GM19372 (cell line): Measurements from ENCODE around the gene PROM1.

ENCODE experiments used
- ATAC-seq: cut with Tn5 transposase; IDR thresholded peaks from one replicate; pipeline ENCODE4 v1.9.1; 2021; ENCODE audit warnings: mild to moderate bottlenecking, low read depth, moderate library complexity; ENCODE audit not compliant: unreplicated experiment

PROM1 gene

DNA sequence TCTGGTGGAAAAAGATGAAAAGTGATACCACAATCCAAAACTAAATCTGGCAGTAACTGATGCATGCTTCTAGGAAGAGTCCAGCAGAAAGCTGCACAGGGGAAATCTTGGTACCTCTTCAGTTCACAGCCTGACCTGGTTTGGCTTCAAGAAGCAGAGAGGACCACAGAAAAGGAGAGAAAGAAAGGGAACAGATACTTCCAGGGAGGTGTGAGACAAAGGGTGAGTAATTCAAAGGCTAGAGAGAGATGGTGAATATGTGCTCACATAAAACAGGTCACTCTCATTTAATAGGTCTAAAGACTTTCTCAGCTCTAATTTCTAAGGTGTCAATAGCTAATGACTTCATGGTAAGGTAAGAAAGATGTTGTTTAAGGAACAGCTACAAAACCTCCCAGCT is 132.0 kb downstream of the PROM1 start:
- ATAC-seq, result no peak

DNA sequence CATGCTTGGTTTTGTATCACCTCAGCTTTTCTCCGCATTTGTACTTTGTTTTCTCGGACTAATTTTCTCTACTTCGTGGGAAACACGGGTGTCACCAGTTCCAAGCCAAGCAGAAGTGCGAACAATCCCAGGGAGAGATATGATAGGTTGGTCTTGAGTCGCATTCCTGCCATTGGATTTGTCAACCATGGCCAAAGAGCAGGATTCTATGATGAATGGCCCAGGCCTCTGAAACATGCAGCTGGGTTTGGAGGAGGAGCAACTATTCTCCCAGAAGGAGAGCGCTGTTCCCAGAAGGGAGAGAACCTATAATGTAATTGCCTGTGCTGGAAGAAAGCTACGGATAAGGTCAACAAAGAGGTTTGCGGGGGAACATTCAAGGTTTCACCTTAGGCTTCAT is 135.0 kb downstream of the PROM1 start:
- ATAC-seq, result no peak

DNA sequence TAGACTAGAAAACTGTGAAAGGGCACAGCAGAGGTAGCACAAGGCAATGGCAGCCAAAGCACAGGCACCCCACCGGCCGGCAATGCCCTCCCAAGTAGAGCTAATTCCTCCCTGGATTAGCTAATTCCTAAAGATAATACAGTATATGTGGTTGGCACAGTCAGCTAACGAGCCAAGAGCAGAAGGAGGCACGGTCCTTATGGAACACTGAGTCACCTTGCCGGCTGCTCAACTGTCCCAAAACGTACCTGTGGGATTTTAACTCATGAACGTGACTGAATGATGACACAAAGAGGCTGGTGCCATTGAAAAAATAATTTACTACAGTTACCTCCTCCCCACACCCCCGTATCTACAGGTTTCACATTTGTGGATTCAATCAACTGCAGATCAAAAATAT is 136.1 kb downstream of the PROM1 start:
- ATAC-seq, result no peak

DNA sequence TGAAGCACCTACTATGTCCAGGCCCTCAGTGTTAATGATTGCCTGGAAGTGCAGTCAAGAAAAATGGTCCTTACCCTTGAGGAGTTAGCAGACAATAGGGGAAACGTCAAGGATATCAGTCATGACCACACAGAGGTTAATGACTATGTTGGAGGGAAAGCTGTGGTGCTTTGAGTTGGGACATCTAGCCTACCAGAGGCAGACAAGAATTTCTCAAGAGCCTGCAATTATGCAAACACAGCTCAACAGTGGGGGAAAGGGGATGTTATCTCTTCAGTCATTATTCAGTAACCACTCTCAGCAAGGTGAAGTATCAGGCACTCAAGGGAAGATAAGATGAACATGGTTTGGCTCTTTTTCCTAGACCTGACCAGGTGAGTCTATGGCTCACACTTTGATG is 138.3 kb downstream of the PROM1 start:
- no peak for ATAC-seq

DNA sequence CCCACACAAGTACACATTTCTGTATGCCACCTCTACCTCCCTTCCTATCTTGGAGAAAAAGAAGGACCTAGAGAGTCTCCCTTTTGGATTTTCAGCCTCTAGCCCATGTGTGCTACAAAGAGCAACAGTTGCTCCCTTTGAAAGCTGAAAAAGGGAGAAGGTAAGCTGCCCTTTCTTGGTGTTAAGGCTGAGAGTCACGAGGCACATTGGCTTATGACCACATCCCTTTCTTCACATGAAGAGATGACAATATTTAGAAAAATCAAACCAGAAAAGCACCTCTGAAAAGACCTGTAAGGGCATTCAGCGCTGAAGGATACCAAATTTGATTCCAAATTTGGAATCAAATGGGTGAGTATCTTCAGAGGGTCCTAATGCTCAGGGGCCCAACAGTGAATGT is 138.9 kb downstream of the PROM1 start:
- ATAC-seq, result no peak

DNA sequence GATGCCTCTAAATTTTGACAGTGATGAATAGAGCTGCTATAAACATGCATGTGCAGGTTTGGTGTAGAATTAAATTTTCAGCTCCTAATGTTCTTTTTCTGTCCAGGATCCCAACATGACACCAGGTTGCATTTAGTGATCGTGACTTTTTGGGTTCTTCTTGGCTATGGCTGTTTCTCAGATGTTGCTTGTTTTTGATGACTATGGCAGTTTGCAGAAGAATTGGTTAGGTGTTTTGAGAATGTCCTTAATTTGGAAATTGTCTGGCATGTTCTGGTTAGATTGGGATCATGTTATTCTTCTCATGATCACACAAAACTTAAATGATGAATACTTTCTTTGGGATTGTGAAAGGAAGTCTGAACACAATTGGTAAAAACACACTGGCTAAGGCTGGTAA is 141.5 kb downstream of the PROM1 start:
- no peak for ATAC-seq

DNA sequence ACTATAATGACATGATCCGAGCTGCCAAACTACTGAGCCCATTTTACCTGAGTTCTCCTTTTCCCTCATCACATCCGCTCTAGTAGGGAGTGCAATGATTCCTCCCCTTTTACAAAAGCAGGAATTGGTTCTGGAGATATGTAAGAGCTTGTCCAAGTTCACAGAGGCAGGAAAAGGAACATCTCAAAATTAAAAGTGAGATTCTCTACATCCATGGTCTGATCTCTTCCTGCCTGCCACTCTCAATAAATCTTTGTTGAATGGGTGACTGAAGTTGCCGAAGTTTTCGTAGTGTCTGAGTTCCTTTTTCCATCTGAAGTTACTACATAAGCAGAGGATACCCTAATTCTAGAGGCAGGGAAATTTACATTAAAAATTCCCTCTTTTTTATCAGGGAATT is 145.2 kb downstream of the PROM1 start, which contains the start of gene FGFBP1:
Gene FGFBP1 (minus strand): TSS at position 101 of the 400 bp plus-strand sequence. CDS start 2,108 bp downstream, outside the sequence.
- ATAC-seq, result no peak

DNA sequence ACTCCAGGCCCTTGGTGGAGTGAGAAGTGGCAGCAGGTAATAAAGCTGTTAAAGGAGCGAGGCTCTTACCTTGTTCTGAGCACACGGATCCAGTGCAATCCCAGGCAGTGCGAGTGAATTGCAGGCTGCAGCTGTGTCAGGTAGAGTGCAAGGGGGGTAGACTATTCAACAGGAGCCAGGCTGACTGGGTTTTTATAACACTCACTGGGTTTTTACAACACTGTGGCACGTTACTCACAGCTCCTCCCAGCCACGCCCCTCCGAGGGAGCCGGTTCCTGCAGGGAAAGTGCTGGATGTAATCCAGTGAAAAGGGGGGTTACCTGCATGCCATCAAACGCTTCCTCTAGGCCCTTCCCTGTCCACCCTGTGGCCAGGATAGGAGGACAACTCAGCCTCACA is 145.6 kb downstream of the PROM1 start:
- ATAC-seq, result no peak

DNA sequence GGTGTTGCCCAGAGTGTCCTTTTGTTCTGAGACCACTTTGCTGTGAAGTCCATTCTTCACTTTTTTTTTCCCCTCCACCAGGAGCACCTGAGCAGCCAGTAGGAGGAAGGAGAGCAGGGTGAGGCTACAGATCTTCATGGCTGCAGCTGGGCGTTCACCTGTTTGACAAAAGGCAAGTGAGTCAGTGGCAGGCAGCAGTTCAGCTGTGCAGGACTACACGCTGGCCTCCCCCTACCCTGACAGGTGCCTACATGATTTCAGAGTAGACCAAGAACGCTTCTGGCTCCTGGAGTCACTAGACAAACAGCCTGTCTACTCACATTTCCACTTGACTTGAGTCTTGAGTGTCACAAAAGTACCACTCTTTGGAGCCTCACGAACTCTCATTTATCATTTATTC is 147.3 kb downstream of the PROM1 start:
- no peak for ATAC-seq

DNA sequence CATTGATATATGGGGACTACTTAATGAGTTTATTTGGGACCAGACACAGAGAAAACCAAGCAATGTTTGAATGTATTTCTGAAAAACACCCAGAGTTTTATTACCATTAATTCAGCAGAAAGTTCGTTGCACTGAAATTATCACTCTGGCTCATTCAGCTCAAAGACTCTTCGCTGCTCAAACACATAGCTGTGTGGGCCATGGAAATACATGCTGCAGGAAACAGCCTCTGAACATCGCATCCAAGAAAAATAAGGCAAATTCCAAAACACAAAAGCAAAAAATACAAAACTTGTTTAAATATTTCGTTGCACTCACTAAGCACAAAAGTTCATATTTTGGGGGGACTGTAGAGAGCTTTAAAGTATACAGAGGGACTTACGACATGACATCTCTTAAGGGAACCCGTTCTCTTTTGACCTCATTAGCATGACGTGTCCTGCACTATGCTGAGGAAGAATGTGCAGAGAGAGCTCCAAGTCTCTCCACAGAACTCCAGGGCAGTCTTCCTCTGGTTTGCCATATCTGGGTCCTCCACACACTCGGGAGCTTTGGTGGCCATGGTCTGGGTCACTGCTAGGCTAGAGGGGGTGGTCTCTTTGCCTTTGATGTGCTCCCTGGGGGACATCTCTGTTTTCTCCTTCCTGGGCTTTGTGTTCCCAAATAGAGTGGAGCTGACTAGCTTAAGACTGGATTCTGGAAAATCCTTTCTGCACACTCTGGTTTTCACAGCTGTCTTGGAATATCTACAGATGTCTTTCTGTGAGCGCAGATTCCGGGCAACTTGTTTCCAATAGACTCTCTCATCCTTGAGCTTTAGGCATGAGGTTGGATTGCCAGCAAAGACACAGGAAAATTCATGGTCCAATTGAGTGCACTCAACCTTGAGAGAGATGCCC is 148.1 kb downstream of the PROM1 start:
- no peak for ATAC-seq

DNA sequence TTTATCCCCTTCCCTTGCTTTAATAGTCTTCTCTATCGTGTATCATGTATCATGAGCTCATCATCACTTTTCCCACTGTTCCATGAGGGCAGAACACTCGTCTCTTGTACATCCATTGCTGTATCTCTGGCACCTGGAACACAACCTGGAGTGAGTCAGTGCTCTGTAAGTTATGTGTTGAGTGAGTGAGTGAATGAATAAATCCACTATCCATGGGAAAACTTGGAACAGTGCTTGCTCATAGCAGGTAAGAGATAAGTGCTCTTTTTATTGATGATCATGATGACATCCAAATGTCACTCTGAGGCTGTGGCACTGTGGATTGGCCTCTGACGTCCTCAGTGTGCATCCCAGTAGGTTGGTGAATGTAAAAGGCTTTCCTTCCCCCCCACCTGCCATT is 149.6 kb downstream of the PROM1 start:
- ATAC-seq, result no peak

DNA sequence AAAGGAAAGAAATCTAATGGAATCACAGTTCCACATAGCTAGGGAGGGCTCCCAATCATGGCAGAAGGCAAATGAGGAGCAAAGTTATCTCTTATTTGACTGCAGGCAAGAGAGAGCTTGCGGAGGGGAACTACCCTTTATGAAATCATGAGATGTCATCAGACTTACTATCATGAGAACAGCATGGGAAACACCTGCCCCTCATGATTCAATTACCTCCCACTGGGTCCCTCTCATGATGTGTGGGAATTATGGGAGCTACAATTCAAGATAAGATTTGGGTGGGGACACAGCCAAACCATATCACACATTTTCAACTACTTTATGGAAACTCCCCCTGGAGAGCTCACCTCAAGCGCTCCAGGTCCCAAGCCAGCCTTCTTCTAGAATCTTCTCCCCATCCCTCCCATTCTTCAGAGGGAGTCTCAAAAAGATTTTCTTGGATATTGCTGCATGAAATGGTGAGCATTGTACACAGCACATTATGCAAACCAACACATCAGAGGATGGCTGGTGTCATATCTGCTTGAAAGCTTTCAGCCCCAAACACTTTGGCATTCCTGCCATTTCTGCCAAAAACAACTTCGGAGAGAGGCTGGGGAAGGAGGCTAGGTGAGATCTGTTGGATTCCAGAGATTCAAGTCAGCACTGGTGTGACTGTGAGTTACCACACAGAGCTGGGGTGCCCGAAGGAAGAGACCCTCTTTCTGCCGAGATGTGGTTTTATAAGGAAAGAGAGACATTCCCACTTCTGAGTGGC is 152.2 kb downstream of the PROM1 start:
- ATAC-seq, result no peak

DNA sequence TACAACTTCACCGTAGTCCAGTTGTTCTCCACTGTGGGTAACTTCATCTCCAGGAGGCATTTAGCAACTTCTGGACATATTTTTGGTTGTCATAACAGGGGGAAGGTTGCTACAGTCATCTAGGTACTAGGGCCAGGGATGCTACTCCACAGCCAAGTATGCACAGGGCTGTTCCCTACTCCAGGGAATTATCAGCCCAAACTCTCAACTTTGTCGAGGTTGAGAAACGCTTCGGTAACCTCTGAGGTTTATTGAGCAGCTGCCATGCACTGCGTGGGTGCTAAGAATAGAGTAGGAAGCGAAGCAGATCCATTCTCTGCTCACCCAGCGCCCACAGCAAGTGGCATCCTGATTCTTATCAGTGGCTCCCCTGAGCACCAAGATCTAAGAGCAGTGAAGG is 153.5 kb downstream of the PROM1 start:
- no peak for ATAC-seq

DNA sequence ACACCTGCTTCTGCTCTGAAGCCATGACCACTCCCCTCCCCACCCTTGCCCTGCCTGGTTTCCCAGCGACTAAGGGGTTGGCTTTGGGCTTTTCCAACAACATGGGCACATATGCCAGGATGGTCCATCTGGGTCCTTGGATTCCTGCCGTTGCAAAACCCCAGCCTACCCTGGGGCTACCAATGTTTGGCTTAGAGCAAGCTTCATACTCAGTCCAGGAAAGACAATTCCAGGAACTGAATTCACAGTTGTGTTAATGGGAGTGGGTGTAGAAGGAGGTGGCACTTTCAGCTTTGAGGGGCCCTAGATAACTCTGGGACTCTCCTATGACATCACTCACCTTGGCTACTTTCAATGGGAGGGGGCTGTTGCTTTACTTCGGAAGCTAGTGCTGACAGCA is 154.3 kb downstream of the PROM1 start:
- no peak for ATAC-seq

DNA sequence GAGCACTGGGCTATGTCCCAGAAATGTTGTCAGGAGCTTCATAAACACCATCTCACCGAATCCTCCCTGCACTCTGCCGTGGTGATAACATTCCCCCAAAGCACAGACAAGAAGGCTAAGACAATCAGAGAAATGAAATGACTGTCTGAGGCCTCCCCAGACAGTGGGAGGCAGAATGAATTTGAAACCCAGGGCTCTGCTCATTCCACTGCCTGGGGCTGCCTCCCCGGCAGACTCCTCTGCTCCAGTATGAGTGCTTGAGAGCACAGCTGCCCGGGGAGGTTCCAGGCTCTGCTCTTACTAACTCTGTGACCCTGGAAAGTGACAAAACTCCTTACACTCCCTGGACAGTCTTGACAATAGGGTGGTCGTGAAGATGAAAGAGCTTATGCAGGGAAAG is 154.9 kb downstream of the PROM1 start:
- ATAC-seq, result no peak

DNA sequence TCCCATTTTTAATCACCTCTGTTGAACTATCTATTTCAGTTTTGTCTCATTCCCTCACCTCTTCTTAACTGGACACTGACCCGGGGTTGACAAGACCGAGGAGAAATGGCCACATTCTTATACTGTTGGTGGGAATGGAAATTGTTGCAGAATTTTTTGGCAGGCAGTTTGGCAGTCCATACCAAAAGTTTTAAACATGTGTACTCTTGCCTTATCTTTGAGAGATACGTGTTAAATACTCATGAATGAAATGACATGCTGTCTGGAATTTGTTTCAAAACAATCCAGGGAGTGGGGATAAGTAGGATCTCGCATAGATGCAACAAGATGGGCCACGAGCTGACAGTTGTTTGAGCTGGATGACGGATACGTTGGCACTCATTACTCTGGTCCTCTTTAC is 157.3 kb downstream of the PROM1 start:
- ATAC-seq, result no peak

DNA sequence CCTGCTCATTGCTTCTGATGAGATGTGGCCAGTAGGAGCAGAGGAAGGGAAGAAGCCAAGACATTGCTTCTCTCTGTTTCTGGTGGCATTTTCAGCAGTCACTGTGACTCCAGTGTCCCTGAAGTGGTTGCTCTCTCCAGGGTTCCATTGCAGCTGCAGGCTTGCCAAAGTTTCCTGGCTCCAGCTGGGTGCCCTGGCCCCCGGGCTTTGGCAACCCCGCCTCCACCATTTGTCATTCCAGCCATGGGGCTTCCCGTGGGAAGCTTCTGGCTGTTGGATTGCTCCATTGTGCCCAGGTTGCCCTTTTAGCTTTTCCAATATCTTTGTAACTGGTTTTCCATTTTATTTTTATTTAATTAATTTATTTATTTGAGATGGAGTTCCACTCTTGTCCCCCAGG is 158.0 kb downstream of the PROM1 start:
- no peak for ATAC-seq

DNA sequence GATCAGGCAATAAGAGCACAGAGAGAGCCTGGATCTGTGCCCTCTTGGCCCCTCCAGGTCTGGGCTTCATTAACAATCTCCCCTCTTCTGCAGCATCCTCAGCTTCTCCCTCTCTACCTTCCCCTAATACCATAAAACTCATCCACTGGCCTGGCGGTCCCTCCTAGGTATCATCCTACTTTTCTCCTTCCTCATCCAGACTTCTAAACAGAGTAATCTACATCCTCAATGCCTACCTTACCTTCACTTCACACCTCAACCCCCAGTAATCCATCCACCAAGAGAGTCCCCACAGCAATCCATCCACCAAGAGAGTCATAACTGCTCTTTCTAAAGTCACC is 162.3 kb downstream of the PROM1 start:
- no peak for ATAC-seq

DNA sequence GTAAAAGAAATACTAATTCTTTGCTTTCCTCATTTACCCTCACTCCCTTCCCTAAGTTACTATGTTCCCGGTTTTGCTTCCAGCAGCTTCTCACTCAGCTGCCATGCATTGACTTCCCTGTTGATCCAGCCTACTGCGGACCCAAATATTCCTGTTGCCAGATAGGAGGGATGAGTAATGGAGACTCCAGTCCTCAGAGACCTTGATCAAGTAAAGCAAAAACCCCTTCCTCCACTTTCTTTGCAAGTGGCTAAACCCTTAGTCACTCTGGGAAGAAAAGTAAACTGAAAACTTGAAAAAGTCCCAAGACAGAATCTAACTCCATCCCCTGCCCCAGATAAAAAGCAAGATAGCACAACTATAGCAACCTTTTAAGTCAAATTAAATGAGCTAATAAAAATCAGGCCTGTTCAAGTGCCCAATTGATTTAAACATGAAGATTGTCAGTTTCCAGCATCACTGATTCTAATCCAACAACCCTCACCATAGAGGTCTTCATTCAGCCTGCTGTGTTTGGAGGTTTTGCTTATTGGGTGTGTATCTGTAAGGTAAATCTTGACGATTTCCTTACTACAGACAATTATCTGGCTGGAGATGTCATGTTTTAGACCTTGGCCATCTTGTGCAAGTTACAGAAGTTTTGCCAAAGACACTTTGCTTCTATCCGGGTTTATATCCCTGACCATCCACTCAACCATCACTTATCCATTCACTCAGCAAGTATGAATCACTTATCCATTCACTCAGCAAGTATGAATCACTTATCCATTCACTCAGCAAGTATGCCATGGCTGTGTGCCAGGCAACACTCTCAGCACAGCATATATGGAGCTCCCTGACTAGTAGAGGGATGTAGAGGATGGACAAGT is 162.9 kb downstream of the PROM1 start:
- ATAC-seq, result no peak

DNA sequence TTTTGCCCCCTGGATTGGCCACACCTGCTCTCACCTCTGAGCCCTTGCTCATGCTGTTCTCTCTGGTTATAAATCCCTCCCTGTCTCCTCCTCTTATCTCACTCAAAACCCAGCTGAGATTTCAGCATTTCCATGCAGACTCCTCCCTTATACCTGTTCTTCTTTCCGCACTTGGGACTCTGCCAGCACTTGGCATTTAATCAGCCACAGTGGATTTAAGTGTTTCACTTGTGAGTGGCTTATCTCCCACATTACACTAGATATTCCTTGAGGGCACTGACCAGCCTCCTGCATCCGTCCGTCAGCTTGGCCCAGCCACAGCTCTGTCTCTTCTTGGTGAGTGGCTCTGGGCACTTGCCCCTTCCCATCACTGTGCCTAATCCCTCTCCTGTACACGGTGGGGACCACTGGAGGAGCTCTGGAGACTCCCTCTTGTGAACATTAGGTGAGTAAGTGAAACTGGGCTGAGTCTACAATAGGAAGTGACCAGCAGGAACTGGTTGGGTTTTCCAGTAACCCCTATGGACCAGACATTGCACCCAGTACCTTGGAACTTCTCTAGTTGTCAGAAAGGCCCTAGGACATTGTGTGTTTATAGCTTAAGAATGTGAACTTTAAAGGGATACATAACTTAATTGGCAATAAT is 165.2 kb downstream of the PROM1 start:
- no peak for ATAC-seq
